ENCODE measurements around the gene APOBEC3A.
"Not testable (repeated sequence)": the region's sequence is repeated elsewhere in the genome, so short reads cannot be mapped to it uniquely, and the experiment has no call there.

The APOBEC3A gene

GRCh38 chr22:38981992-38982927, 24.9 kb downstream of the APOBEC3A start, which contains the start of gene APOBEC3B:
APOBEC3B (plus strand) TSS chr22:38982347; CDS start chr22:38982454, 107 bp downstream.
- DNase-seq: peak; percentile 77

DNA sequence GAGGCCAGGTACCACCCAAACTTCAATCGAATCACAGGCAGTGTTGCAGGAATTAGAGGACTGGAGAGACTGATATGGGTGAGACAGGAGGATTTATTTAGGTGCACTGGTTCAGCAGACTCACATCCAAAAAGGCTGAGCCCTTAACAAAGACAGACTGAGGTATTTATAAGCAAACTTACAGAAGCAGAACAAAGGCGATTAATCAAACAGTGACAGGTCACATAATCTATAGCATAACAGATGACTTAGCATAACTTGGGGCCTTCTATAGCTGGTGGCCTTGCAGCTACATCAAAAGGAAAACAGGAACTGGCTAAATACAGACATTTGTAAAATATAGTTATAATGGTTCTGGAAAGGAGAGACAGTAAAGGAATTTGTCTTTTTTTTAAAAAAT, 26.8 kb downstream of the APOBEC3A start:
- no peak for DNase-seq

DNA sequence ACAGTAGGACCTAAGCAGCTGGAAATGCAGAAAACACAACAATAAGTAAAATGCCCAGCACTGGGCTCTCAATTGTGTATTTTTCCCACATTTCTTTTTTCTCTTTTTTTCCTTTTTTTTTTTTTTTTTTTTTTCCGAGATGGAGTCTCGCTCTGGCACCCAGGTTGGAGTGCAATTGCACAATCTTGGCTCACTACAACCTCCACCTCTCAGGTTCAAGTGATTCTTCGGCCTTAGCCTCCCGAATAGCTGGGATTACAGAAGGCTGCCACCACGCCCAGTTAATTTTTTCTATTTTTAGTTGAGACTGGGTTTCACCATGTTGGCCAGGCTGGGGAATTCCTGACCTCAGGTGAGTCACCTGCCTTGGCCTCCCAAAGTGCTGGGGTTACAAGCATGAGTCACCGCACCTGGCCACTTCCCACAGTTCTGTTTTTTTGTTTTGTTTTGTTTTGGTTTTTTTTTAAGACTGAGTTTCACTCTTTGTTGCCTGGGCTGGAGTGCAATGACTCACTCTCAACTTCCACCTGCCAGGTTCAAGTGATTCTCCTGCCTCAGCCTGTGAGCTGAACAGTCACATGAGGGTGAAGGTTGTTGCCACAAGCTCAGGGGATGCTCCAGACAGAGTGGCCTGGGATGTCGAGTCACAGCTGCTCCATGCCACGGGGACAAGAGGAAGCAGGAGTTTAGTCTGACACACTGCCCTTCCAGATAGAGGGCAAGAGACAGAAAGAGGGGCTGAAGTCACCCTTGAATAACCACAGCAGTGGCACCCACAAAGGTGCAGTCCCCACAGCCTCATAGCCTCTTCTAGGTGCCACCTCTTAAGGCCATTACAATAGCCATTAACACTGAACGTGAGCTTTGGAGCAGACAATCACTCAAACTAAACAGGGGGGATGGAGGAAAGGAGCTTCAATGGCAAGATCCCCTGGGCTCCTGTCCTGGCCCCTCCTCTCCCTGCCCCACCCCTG, 27.7 kb downstream of the APOBEC3A start:
- peak; percentile 80 for DNase-seq

- DNase-seq: no peak
Observed at GRCh38 chr22:38986629-38987028, 29.2 kb downstream of the APOBEC3A start.

GRCh38 chr22:38987171-38987895, 29.9 kb downstream of the APOBEC3A start:
- no peak for DNase-seq

- no peak for DNase-seq
Observed at GRCh38 chr22:38989466-38989865, 32.1 kb downstream of the APOBEC3A start.

- not testable (repeated sequence) for DNase-seq
Observed at GRCh38 chr22:38992871-38993371, 35.5 kb downstream of the APOBEC3A start.

GRCh38 chr22:38996105-38996504, 38.7 kb downstream of the APOBEC3A start:
- DNase-seq: no peak

- DNase-seq: no peak
Observed at GRCh38 chr22:38997518-38997917, 40.1 kb downstream of the APOBEC3A start.

GRCh38 chr22:39003165-39003638, 45.8 kb downstream of the APOBEC3A start:
- peak; percentile 76 for DNase-seq

DNA sequence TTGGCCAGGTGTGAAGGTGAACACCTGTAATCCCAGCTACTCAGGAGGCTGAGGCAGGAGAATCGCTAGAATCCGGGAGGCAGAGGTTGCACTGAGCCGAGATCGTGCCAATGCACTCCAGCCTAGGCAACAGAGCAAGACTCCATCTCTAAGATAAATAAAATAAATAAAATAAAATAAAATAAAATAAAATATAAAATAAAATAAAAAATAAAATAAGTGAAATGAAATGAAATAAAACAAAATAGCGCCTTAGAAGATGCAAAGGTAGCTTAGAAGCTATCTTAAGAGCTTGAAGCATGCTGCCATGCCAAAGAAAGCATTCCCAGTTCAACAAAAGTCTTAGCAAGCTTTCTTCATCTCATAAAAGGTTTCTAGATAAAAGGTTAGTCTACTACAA, 49.8 kb downstream of the APOBEC3A start:
- no peak for DNase-seq

DNA sequence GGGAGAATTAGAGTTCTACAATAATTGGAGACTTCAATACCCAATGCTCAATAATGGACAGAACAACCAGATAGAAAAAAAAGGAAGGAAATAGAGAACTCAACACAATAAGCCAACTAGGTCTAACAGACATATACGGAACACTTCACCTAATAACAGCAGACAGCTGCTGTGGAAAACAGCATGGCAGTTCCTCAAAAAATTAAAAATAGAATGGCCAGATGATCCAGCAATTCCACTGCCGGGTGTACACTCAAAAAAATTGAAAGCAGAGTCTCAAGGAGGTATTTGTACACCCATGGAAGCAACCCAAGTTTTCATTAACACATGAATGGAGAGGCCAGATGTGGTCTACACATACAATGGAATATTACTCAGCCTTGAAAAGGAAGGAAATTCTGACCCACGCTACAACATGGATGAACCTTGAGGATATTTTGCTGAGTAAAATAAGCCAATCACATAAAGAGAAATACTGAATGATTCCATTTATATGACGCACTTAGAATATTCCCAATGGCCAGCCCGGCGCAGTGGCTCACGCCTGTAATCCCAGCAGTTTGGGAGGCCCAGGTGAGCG, 51.0 kb downstream of the APOBEC3A start:
- DNase-seq: not testable (repeated sequence)

DNA sequence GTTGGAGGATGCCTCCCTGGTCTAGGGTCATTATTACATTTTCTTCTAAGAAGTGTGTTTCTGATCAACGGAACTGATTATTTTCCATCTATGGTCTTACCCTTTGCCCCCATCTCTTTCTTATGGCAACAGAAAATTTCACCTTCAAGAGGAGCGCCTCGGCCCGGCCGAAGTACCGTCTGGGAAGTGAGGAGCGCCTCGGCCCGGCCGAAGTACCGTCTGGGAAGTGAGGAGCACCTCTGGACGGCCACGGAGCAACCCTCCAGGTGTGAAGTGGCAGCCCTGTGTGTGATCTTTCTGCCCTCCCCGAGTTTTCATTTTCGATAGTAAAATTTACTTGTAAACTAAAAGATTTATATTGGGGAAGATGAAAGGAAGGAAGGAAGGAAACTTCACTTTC, 53.5 kb downstream of the APOBEC3A start:
- no peak for DNase-seq

Measured in NK-92 treated with Interleukin-12 subunit alpha and Interleukin-12 subunit beta, amount 100 ng/mL, for 24 hours (cell line).